Nephron (organoid): ENCODE results near the gene DTL.

Experiments
- H3K27ac Mint-ChIP-seq, 3 experiments: 2 replicates each; pipeline ENCODE4 v1.8.0; 2020; ENCODE audit warnings: mixed read lengths in 3 of 3, mild to moderate bottlenecking in 2 of 3, moderate library complexity in 1 of 3
- H3K27me3 Mint-ChIP-seq: 2 replicates; pipeline ENCODE4 v1.8.0; 2021; ENCODE audit warnings: low read depth, mild to moderate bottlenecking, moderate library complexity, mixed read lengths
- H3K36me3 Mint-ChIP-seq: 2 replicates; pipeline ENCODE4 v1.8.0; 2020; ENCODE audit warnings: low read depth, mixed read lengths
- H3K4me1 Mint-ChIP-seq: 2 replicates; pipeline ENCODE4 v1.8.0; 2020; ENCODE audit warnings: mixed read lengths
- H3K4me3 Mint-ChIP-seq, 3 experiments: 2 replicates each; pipeline ENCODE4 v1.8.0; 2020; ENCODE audit warnings: mild to moderate bottlenecking in 3 of 3, mixed read lengths in 3 of 3, moderate library complexity in 2 of 3
- H3K9me3 Mint-ChIP-seq: 2 replicates; pipeline ENCODE4 v1.8.0; 2020; ENCODE audit warnings: mixed read lengths
- CTCF ChIP-seq, 3 experiments: fragments of 200-600 bp; sonication (generic); IDR thresholded peaks; one replicate each; pipeline ENCODE4 v1.5.0; 2021; ENCODE audit warnings: antibody characterized with exemption in 3 of 3; ENCODE audit not compliant: unreplicated experiment in 3 of 3

Gene DTL

DNA sequence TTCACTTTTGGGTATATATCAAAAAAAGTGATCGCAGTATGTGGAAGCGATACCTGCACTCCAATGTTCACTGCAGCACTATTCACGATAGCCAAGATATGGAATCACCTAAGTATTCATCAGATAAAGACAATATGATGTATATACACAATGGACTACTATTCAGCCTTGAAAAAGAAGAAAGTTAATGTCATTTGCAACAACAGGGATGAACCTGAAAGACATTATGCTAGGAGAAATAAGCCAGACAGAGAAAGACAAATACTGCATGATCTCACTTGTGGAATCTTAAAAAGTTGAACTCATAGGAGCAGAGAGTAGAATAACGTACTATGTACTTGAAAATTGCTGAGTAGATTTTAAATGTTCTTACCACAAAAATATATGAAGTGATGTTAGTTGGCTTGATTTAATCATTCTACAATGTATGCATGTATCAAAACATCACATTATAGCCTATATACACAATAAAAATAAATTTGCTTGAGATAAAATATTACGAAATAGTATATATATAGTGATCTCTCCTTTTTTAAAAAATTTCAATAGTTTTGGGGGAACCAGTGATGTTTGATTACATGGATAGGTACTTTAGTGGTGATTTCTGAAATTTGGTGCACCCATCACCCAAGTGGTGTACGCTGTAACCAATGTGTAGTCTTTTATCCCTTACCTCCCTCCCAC is 56.0 kb downstream of the DTL start:
- Mint-ChIP-seq H3K9me3 (peaks cover 39% of the 10 kb centered on the region), H3K27me3 (no peaks in the 10 kb centered on the region), H3K36me3 (peaks cover 76% of the 10 kb centered on the region), H3K27ac (no peak overlapping the region), H3K4me3 (no peak overlapping the region), H3K4me1 (peaks cover 20% of the 10 kb centered on the region)
- no peak for TF ChIP-seq CTCF (IDR thresholded peaks at IDR 0.05; ENCODE audit: unreplicated experiment in 3 of 3)

DNA sequence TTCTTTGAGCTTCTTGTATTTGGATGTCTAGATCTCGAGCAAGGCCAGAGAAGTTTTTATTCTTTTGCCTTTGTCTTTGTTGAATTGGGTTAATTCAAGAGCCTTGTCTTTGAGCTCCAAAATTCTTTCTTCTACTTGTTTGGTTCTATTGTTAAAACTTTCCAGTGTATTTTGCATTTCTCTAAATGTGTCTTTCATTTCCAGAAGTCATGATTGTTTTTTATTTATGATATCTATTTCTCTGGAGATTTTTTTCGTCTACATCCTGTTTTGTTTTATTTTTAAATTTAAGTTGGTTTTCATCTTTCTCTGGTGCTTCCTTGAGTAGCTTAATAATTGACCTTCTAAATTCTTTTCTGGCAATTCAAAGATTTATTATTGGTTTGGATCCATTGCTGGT is 61.8 kb downstream of the DTL start:
- no peak for TF ChIP-seq CTCF (IDR thresholded peaks at IDR 0.05; ENCODE audit: unreplicated experiment in 3 of 3)
- H3K4me1 Mint-ChIP-seq: peaks cover 17% of the 10 kb centered on the region

GRCh38 chr1:212098310-212098709 is 62.8 kb downstream of the DTL start:
- Mint-ChIP-seq H3K4me1 (peaks cover 23% of the 10 kb centered on the region), H3K27ac (peak overlapping the region in 1 of 3 experiments; percentile 14), H3K36me3 (peaks cover 75% of the 10 kb centered on the region), H3K4me3 (no peak overlapping the region), H3K27me3 (no peaks in the 10 kb centered on the region), H3K9me3 (peaks cover 49% of the 10 kb centered on the region)
- no peak for TF ChIP-seq CTCF (IDR thresholded peaks at IDR 0.05; ENCODE audit: unreplicated experiment in 3 of 3)

More for the DNA sequence above, 61.8 kb downstream of the DTL start:
- H3K4me3 Mint-ChIP-seq: no peak overlapping the region
- H3K27ac Mint-ChIP-seq: no peak overlapping the region
- H3K9me3 Mint-ChIP-seq: peaks cover 56% of the 10 kb centered on the region
- no peaks in the 10 kb centered on the region for H3K27me3 Mint-ChIP-seq
- H3K36me3 Mint-ChIP-seq: peaks cover 85% of the 10 kb centered on the region

GRCh38 chr1:212098771-212099170 is 63.2 kb downstream of the DTL start:
- Mint-ChIP-seq H3K27ac (no peak overlapping the region), H3K27me3 (no peaks in the 10 kb centered on the region), H3K36me3 (peaks cover 71% of the 10 kb centered on the region), H3K4me1 (peaks cover 27% of the 10 kb centered on the region), H3K9me3 (peaks cover 44% of the 10 kb centered on the region), H3K4me3 (no peak overlapping the region)
- TF ChIP-seq CTCF (IDR thresholded peaks at IDR 0.05; ENCODE audit: unreplicated experiment in 3 of 3): no peak

DNA sequence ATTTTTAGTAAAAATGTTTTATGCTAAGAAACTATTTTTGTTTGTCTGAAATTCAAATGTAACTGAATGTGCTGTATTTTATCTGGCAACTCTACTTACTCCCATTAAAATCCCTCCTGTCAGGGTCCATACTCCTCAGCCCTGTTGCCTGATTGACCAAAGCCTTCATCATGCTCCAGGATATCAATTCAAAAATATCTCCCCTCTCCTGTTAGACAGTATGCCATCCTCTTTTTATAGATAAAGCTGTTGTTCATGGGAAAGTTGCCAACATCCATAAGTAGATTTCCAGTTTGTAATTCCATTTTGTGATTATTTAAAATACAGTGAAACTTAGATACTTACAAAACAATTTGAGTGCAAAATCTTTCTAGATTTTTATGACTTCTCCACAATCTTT is 65.7 kb downstream of the DTL start:
- no peak overlapping the region for H3K4me3 Mint-ChIP-seq
- peaks cover 46% of the 10 kb centered on the region for H3K36me3 Mint-ChIP-seq
- no peak for TF ChIP-seq CTCF (IDR thresholded peaks at IDR 0.05; ENCODE audit: unreplicated experiment in 3 of 3)
- H3K27me3 Mint-ChIP-seq: no peaks in the 10 kb centered on the region
- H3K4me1 Mint-ChIP-seq: peaks cover 47% of the 10 kb centered on the region
- H3K27ac Mint-ChIP-seq: peak overlapping the region in 1 of 3 experiments; percentile 13
- H3K9me3 Mint-ChIP-seq: peaks cover 22% of the 10 kb centered on the region

- peaks cover 20% of the 10 kb centered on the region for H3K9me3 Mint-ChIP-seq
These were observed 66.2 kb downstream of the DTL start for GRCh38 chr1:212101735-212102134.

More at GRCh38 chr1:212101735-212102134, 66.2 kb downstream of the DTL start:
- Mint-ChIP-seq H3K4me1 (peaks cover 49% of the 10 kb centered on the region), H3K36me3 (peaks cover 41% of the 10 kb centered on the region), H3K27me3 (no peaks in the 10 kb centered on the region), H3K27ac (peak overlapping the region in 1 of 3 experiments; percentile 50), H3K4me3 (no peak overlapping the region)
- no peak for TF ChIP-seq CTCF (IDR thresholded peaks at IDR 0.05; ENCODE audit: unreplicated experiment in 3 of 3)
